KMS-11 (cell line): ENCODE results near the gene GAGE12F.
"Not testable (repeated sequence)": the region's sequence is repeated elsewhere in the genome, so short reads cannot be mapped to it uniquely, and the experiment has no call there.

Experiments
- H2AFZ ChIP-seq: fragments of 200-600 bp; sonication (generic); 2 replicates; pipeline ENCODE4 v1.6.1; 2016; ENCODE audit warnings: antibody characterized with exemption, mixed run types, low read depth
- H3K27ac ChIP-seq: fragments of 200-600 bp; sonication (generic); 2 replicates; pipeline ENCODE4 v1.6.1; 2016; ENCODE audit warnings: mild to moderate bottlenecking, mixed run types
- H3K27me3 ChIP-seq: fragments of 200-600 bp; sonication (generic); 2 replicates; pipeline ENCODE4 v1.6.1; 2017; ENCODE audit warnings: mild to moderate bottlenecking, low read depth, mixed run types, moderate library complexity; ENCODE audit not compliant: insufficient read depth
- H3K36me3 ChIP-seq: fragments of 200-600 bp; sonication (generic); 2 replicates; pipeline ENCODE4 v1.6.1; 2017; ENCODE audit warnings: mild to moderate bottlenecking, mixed run types; ENCODE audit not compliant: insufficient read depth
- H3K4me1 ChIP-seq: fragments of 200-600 bp; sonication (generic); 2 replicates; pipeline ENCODE4 v1.6.1; 2016; ENCODE audit warnings: mild to moderate bottlenecking, low read depth, mixed run types; ENCODE audit not compliant: poor library complexity, severe bottlenecking
- H3K4me2 ChIP-seq: fragments of 200-600 bp; sonication (generic); 2 replicates; pipeline ENCODE4 v1.7.0; 2016; ENCODE audit warnings: mild to moderate bottlenecking, mixed run types
- H3K4me3 ChIP-seq: fragments of 200-600 bp; sonication (generic); IDR thresholded peaks from 2 replicates; pipeline ENCODE4 v1.6.1; 2017; ENCODE audit warnings: low read depth, low read length, mixed read lengths; ENCODE audit not compliant: insufficient read depth
- H3K79me2 ChIP-seq: fragments of 200-600 bp; sonication (generic); 2 replicates; pipeline ENCODE4 v1.6.1; 2016; ENCODE audit warnings: low read depth, mixed run types; ENCODE audit not compliant: insufficient read depth
- H3K9ac ChIP-seq: fragments of 200-600 bp; sonication (generic); 2 replicates; pipeline ENCODE4 v1.6.1; 2016; ENCODE audit warnings: mild to moderate bottlenecking, mixed run types
- H4K20me1 ChIP-seq: fragments of 200-600 bp; sonication (generic); 2 replicates; pipeline ENCODE4 v1.6.1; 2016; ENCODE audit warnings: mild to moderate bottlenecking, mixed run types; ENCODE audit not compliant: insufficient read depth

The GAGE12F gene, protein sequence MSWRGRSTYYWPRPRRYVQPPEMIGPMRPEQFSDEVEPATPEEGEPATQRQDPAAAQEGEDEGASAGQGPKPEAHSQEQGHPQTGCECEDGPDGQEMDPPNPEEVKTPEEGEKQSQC

DNA sequence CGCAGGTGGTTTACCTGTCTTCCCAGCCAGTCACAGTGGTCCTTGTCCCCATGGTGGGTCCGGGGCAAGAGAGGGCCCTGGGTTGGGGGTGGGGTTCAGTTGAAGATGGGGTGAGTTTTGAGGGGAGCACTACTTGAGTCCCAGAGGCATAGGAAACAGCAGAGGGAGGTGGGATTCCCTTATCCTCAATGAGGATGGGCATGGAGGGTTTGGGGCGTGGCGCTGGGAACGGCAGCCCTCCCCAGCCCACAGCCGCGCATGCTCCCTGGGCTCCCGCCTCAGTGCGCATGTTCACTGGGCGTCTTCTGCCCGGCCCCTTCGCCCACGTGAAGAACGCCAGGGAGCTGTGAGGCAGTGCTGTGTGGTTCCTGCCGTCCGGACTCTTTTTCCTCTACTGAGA is at the start of gene GAGE12F:
Gene GAGE12F, plus strand, starts transcription at position 301 of the 400 bp plus-strand sequence. CDS start 1,155 bp downstream, outside the sequence.
- not testable (repeated sequence) for H3K4me3 ChIP-seq, H2AFZ ChIP-seq, H3K36me3 ChIP-seq, H3K27ac ChIP-seq, H3K4me1 ChIP-seq, H4K20me1 ChIP-seq, H3K27me3 ChIP-seq, H3K79me2 ChIP-seq, H3K4me2 ChIP-seq, H3K9ac ChIP-seq

DNA sequence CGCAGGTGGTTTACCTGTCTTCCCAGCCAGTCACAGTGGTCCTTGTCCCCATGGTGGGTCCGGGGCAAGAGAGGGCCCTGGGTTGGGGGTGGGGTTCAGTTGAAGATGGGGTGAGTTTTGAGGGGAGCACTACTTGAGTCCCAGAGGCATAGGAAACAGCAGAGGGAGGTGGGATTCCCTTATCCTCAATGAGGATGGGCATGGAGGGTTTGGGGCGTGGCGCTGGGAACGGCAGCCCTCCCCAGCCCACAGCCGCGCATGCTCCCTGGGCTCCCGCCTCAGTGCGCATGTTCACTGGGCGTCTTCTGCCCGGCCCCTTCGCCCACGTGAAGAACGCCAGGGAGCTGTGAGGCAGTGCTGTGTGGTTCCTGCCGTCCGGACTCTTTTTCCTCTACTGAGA is 28.8 kb upstream of the GAGE12F start, which contains the start of gene GAGE12C:
Gene GAGE12C, plus strand, starts transcription at position 301 of the 400 bp plus-strand sequence. CDS start 1,155 bp downstream, outside the sequence.
- H3K9ac ChIP-seq, H3K79me2 ChIP-seq, H3K4me3 ChIP-seq, H3K4me1 ChIP-seq, H3K27ac ChIP-seq, H2AFZ ChIP-seq, H4K20me1 ChIP-seq, H3K27me3 ChIP-seq, H3K36me3 ChIP-seq, H3K4me2 ChIP-seq: not testable (repeated sequence)

DNA sequence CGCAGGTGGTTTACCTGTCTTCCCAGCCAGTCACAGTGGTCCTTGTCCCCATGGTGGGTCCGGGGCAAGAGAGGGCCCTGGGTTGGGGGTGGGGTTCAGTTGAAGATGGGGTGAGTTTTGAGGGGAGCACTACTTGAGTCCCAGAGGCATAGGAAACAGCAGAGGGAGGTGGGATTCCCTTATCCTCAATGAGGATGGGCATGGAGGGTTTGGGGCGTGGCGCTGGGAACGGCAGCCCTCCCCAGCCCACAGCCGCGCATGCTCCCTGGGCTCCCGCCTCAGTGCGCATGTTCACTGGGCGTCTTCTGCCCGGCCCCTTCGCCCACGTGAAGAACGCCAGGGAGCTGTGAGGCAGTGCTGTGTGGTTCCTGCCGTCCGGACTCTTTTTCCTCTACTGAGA is 19.2 kb upstream of the GAGE12F start, which contains the start of gene GAGE12D:
Gene GAGE12D, plus strand, starts transcription at position 301 of the 400 bp plus-strand sequence. CDS start 1,155 bp downstream, outside the sequence.
- H3K79me2 ChIP-seq, H3K9ac ChIP-seq, H3K4me1 ChIP-seq, H3K4me3 ChIP-seq, H2AFZ ChIP-seq, H3K27me3 ChIP-seq, H3K27ac ChIP-seq, H4K20me1 ChIP-seq, H3K4me2 ChIP-seq, H3K36me3 ChIP-seq: not testable (repeated sequence)

DNA sequence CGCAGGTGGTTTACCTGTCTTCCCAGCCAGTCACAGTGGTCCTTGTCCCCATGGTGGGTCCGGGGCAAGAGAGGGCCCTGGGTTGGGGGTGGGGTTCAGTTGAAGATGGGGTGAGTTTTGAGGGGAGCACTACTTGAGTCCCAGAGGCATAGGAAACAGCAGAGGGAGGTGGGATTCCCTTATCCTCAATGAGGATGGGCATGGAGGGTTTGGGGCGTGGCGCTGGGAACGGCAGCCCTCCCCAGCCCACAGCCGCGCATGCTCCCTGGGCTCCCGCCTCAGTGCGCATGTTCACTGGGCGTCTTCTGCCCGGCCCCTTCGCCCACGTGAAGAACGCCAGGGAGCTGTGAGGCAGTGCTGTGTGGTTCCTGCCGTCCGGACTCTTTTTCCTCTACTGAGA is 9.7 kb upstream of the GAGE12F start, which contains the start of gene GAGE12E:
Gene GAGE12E, plus strand, starts transcription at position 301 of the 400 bp plus-strand sequence. CDS start 1,155 bp downstream, outside the sequence.
- H3K4me1 ChIP-seq, H3K79me2 ChIP-seq, H3K4me3 ChIP-seq, H4K20me1 ChIP-seq, H2AFZ ChIP-seq, H3K4me2 ChIP-seq, H3K36me3 ChIP-seq, H3K9ac ChIP-seq, H3K27me3 ChIP-seq, H3K27ac ChIP-seq: not testable (repeated sequence)

DNA sequence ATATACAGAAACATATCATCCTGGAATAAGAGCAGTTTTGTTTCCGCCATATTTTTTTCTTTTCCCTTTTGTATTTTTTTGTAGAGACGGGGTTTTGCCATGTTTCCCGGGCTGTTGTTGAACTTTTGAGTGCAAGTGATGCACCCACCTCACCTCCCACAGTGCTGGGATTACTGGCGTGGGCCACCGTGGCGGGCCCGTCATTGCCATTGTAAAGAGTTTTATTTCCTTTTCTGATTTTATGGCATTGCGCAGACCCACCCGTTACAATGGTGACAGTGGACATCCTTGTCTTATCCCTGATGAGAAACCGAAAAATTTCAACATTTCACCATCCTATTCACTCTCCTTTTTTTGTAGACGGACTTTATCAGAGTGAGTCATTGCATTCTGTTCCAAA is 8.1 kb downstream of the GAGE12F start:
- not testable (repeated sequence) for H4K20me1 ChIP-seq, H2AFZ ChIP-seq, H3K4me3 ChIP-seq, H3K9ac ChIP-seq, H3K79me2 ChIP-seq, H3K27me3 ChIP-seq, H3K4me1 ChIP-seq, H3K27ac ChIP-seq, H3K4me2 ChIP-seq, H3K36me3 ChIP-seq

DNA sequence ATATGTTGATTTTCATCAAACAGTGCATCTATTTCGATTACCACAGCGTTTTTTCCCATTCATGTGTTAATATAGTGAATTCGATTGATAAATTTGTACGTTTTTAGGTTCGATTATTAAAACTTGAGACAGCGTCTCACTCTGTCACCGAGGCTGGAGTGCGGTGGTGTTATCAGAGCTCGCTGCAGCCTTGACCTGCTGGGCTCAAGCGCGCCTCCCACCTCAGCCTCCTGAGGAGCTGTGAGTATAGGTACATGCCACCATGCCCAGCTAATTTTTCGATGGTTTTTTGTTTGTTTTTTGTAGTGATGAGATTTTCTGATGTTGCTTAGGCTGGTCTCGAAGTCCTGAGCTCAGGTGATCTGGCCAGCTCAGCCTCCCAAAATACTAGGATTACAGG is 8.5 kb downstream of the GAGE12F start:
- not testable (repeated sequence) for H3K4me3 ChIP-seq, H3K4me1 ChIP-seq, H3K36me3 ChIP-seq, H2AFZ ChIP-seq, H3K27ac ChIP-seq, H3K27me3 ChIP-seq, H4K20me1 ChIP-seq, H3K9ac ChIP-seq, H3K4me2 ChIP-seq, H3K79me2 ChIP-seq

DNA sequence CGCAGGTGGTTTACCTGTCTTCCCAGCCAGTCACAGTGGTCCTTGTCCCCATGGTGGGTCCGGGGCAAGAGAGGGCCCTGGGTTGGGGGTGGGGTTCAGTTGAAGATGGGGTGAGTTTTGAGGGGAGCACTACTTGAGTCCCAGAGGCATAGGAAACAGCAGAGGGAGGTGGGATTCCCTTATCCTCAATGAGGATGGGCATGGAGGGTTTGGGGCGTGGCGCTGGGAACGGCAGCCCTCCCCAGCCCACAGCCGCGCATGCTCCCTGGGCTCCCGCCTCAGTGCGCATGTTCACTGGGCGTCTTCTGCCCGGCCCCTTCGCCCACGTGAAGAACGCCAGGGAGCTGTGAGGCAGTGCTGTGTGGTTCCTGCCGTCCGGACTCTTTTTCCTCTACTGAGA is 9.5 kb downstream of the GAGE12F start, which contains the start of gene GAGE12G:
Gene GAGE12G, plus strand, starts transcription at position 301 of the 400 bp plus-strand sequence. CDS start 1,155 bp downstream, outside the sequence.
- H3K4me3 ChIP-seq, H3K4me1 ChIP-seq: not testable (repeated sequence)

DNA sequence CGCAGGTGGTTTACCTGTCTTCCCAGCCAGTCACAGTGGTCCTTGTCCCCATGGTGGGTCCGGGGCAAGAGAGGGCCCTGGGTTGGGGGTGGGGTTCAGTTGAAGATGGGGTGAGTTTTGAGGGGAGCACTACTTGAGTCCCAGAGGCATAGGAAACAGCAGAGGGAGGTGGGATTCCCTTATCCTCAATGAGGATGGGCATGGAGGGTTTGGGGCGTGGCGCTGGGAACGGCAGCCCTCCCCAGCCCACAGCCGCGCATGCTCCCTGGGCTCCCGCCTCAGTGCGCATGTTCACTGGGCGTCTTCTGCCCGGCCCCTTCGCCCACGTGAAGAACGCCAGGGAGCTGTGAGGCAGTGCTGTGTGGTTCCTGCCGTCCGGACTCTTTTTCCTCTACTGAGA is 19.0 kb downstream of the GAGE12F start, which contains the start of gene GAGE12H:
Gene GAGE12H, plus strand, starts transcription at position 301 of the 400 bp plus-strand sequence. CDS start 1,155 bp downstream, outside the sequence.
- H3K4me1 ChIP-seq, H3K9ac ChIP-seq, H3K27me3 ChIP-seq, H2AFZ ChIP-seq, H3K4me2 ChIP-seq, H4K20me1 ChIP-seq, H3K79me2 ChIP-seq, H3K36me3 ChIP-seq, H3K27ac ChIP-seq, H3K4me3 ChIP-seq: not testable (repeated sequence)

More for the DNA sequence above, 9.5 kb downstream of the GAGE12F start, which contains the start of gene GAGE12G:
- not testable (repeated sequence) for H3K4me2 ChIP-seq, H2AFZ ChIP-seq, H4K20me1 ChIP-seq, H3K27ac ChIP-seq, H3K36me3 ChIP-seq, H3K9ac ChIP-seq, H3K27me3 ChIP-seq, H3K79me2 ChIP-seq

DNA sequence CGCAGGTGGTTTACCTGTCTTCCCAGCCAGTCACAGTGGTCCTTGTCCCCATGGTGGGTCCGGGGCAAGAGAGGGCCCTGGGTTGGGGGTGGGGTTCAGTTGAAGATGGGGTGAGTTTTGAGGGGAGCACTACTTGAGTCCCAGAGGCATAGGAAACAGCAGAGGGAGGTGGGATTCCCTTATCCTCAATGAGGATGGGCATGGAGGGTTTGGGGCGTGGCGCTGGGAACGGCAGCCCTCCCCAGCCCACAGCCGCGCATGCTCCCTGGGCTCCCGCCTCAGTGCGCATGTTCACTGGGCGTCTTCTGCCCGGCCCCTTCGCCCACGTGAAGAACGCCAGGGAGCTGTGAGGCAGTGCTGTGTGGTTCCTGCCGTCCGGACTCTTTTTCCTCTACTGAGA is 28.6 kb downstream of the GAGE12F start, which contains the start of gene GAGE2A:
Gene GAGE2A, plus strand, starts transcription at position 301 of the 400 bp plus-strand sequence. CDS start 1,155 bp downstream, outside the sequence.
- H3K27me3 ChIP-seq, H2AFZ ChIP-seq, H3K36me3 ChIP-seq: not testable (repeated sequence)

DNA sequence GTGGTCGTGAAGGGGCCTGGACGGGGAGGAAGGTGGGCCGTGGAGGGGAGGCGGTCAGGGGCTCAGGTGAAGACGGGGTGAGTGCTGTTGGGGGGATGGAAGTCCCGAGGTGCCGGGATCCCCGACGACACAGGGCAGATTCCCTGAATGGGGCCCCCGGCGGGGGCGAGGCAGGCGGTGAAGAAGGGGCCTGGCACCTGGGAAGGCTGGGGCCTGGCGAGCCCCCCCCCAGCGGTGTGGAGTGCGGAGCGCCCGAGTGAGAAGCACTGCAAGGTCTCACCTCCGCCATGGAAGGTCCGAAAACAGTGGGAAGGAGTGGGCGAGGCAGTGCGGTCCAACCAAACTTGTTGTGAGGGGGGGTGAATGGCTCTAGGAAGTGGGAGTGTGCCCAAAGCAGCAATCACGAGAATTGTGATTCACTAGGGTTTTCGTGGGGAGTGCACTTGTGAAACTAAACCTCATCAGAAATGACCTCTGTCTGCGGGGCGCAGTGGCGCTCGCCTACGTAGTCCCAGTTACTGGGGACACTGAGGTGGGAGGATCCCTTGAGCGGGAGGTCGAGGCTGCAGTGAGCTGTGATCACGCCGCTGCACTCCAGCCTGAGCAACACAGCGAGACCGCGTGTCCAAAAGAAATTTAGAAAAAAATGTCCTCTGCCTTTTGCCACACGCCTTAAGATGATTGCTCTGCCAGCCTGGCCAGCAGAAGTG is 29.3 kb downstream of the GAGE12F start:
- not testable (repeated sequence) for H3K36me3 ChIP-seq, H3K79me2 ChIP-seq, H3K27me3 ChIP-seq, H3K4me2 ChIP-seq, H2AFZ ChIP-seq, H3K4me3 ChIP-seq, H4K20me1 ChIP-seq, H3K4me1 ChIP-seq, H3K27ac ChIP-seq, H3K9ac ChIP-seq

More for the DNA sequence above, 28.6 kb downstream of the GAGE12F start, which contains the start of gene GAGE2A:
- not testable (repeated sequence) for H3K4me2 ChIP-seq, H3K9ac ChIP-seq, H4K20me1 ChIP-seq, H3K27ac ChIP-seq, H3K4me1 ChIP-seq, H3K4me3 ChIP-seq, H3K79me2 ChIP-seq
